Activated B cell treated with CpG ODN at 0.5 μM for 24 hours (primary cell): ENCODE results near the gene DRICH1. TPM values are rescaled to one million over a fixed set of nuclear protein-coding genes. Genes with fewer than 3 reads are reported as not detected.
A peak's percentile ranks its signal among the peaks of the same experiment; 100 is the strongest.
"Not testable (repeated sequence)": the region's sequence is repeated elsewhere in the genome, so short reads cannot be mapped to it uniquely, and the experiment has no call there.

Source experiments
- ATAC-seq: fragments of 200-7000 bp; cut with Tn5 transposase; one replicate; pipeline ENCODE4 v1.10.0; 2021; ENCODE audit warnings: low read depth, mild to moderate bottlenecking, moderate library complexity
- CTCF ChIA-PET: fragments of 350-600 bp; sonication (Branson Sonifier 250); formaldehyde crosslinking; loops from one replicate; lab custom pipeline; 2021; ENCODE audit warnings: antibody characterized with exemption; lab: Charles Lee
- POLR2A ChIA-PET: fragments of 350-600 bp; sonication (Branson Sonifier 250); formaldehyde crosslinking; loops from one replicate; lab custom pipeline; 2021; ENCODE audit warnings: antibody characterized with exemption; lab: Charles Lee
- DNase-seq: peaks from one replicate; pipeline ENCODE4 v3.0.0; 2022
- H3K27ac Mint-ChIP-seq: one replicate; pipeline ENCODE4 v1.8.0; 2020; ENCODE audit warnings: mixed read lengths
- H3K27me3 Mint-ChIP-seq: one replicate; pipeline ENCODE4 v1.8.0; 2021; ENCODE audit warnings: mixed read lengths
- H3K36me3 Mint-ChIP-seq: one replicate; pipeline ENCODE4 v1.8.0; 2021; ENCODE audit warnings: low read depth, mixed read lengths
- H3K4me1 Mint-ChIP-seq: one replicate; pipeline ENCODE4 v1.8.0; 2021; ENCODE audit warnings: mixed read lengths
- H3K4me3 Mint-ChIP-seq: one replicate; pipeline ENCODE4 v1.8.0; 2020; ENCODE audit warnings: mild to moderate bottlenecking, mixed read lengths
- H3K9me3 Mint-ChIP-seq: one replicate; pipeline ENCODE4 v1.8.0; 2020; ENCODE audit warnings: mixed read lengths
- intact Hi-C: fragments of 100-400 bp; cut with micrococcal nuclease; formaldehyde crosslinking; loops from one replicate; pipeline ENCODE4 v1.15.1; 2024
- total RNA-seq: library from RNA; stranded (reverse); gene quantifications from 2 replicates; pipeline ENCODE4 v1.2.3, GENCODE V29; 2022
- TF ChIP-seq, protein P1 (sequence below): fragments of 200-600 bp; IDR thresholded peaks from one replicate; pipeline ENCODE4 v1.8.0; 2022; ENCODE audit warnings: antibody characterized with exemption, mild to moderate bottlenecking

The DRICH1 gene
- total RNA-seq, 1 donor from 2014 or later = 1.5 TPM

DNA sequence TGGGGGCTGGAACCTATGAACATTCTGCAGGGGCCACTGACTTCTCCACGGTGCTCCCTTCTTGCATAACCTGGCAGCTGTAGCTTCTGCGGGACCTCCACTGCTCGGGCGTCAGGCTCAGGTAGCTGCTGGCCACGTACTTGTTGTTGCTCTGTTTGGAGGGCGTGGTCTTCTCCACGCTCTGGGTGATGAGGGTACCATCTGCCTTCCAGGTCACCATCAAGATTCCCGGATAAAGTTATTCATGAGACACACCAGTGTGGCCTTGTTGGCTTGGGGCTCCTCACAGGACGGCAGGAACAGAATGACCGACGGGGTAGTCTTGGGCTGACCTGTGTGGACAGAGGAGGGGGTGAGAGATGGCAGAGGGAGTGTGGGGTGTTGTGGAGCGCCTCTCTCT lies 6.5 kb upstream of the DRICH1 start:
- Mint-ChIP-seq H3K9me3 (no peaks in the 10 kb centered on the region), H3K4me1 (no peaks in the 10 kb centered on the region), H3K36me3 (peaks cover 10% of the 10 kb centered on the region), H3K4me3 (no peak overlapping the region), H3K27ac (no peak overlapping the region), H3K27me3 (no peaks in the 10 kb centered on the region)
- POLR2A ChIA-PET = no interaction called here
- ATAC-seq = no peak
- TF ChIP-seq, protein P1, sequence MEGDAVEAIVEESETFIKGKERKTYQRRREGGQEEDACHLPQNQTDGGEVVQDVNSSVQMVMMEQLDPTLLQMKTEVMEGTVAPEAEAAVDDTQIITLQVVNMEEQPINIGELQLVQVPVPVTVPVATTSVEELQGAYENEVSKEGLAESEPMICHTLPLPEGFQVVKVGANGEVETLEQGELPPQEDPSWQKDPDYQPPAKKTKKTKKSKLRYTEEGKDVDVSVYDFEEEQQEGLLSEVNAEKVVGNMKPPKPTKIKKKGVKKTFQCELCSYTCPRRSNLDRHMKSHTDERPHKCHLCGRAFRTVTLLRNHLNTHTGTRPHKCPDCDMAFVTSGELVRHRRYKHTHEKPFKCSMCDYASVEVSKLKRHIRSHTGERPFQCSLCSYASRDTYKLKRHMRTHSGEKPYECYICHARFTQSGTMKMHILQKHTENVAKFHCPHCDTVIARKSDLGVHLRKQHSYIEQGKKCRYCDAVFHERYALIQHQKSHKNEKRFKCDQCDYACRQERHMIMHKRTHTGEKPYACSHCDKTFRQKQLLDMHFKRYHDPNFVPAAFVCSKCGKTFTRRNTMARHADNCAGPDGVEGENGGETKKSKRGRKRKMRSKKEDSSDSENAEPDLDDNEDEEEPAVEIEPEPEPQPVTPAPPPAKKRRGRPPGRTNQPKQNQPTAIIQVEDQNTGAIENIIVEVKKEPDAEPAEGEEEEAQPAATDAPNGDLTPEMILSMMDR = no peak
- CTCF ChIA-PET = no interaction called here
- intact Hi-C loops = no loop called here
- no peak for DNase-seq

DNA sequence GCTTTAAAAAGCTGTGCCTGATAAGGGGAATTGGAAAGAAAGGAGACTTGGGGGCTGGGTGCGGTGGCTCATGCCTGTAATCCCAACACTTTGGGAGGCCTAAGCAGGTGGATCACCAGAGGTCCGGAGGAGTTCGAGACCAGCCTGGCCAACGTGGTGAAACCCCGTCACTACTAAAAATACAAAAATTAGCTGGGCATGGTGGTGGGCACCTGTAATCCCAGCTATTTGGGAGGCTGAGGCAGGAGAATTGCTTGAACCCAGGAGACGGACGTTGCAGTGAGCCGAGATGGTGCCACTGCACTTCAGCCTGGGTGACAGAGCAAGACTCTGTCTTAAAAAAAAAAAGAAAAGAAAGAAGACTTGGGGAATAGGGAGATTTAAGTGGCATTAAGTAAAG lies 3.2 kb upstream of the DRICH1 start:
- DNase-seq, H3K27me3 Mint-ChIP-seq, POLR2A ChIA-PET, H3K4me1 Mint-ChIP-seq, ATAC-seq, H3K9me3 Mint-ChIP-seq, CTCF ChIA-PET, H3K4me3 Mint-ChIP-seq, intact Hi-C loops, H3K36me3 Mint-ChIP-seq, H3K27ac Mint-ChIP-seq: not testable (repeated sequence)

DNA sequence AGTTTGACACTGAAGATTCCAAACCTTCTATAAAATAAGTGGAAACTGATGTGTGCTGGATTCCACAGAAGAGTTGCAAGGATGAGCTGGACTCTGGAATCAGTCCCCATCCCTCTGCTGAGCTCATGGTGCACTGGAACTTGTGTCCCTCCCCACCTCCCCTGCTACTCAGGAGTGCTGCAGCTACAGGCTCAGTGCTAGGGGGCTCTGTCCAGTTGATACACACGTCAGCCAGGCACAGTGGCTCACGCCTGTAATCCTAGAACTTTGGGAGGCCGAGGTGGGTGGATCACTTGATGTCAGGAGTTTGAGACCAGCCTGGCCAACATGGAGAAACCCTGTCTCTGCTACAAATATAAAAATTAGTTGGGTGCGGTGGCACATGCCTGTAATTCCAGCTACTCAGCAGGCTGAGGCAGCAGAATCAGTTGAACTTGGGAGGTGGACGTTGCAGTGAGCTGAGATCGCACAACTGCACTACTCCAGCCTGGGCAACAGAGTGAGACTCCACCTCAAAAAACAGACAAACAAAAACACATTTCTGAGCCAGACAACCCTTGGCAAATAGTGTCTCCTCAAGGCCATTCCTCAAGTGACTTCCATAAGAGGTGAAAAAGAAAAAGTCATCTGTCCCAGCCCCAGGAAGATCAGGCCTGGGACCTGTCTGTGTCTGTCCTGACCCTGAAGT lies 3.9 kb downstream of the DRICH1 start:
- DNase-seq, H3K4me1 Mint-ChIP-seq, H3K9me3 Mint-ChIP-seq, H3K27me3 Mint-ChIP-seq, H3K4me3 Mint-ChIP-seq, H3K36me3 Mint-ChIP-seq, ATAC-seq, H3K27ac Mint-ChIP-seq, POLR2A ChIA-PET: not testable (repeated sequence)
- CTCF ChIA-PET = interaction anchor here (1.2 to 1.6 kb wide), 2 partner anchors 221 to 223 kb away, joined by 4 to 7 read pairs; no protein-coding TSS in a partner anchor
- intact Hi-C loops = loop anchor here (5.0 to 10.0 kb wide), 2 partner anchors 137 to 219 kb away; partner anchors contain the start of genes C22orf15 and CHCHD10

DNA sequence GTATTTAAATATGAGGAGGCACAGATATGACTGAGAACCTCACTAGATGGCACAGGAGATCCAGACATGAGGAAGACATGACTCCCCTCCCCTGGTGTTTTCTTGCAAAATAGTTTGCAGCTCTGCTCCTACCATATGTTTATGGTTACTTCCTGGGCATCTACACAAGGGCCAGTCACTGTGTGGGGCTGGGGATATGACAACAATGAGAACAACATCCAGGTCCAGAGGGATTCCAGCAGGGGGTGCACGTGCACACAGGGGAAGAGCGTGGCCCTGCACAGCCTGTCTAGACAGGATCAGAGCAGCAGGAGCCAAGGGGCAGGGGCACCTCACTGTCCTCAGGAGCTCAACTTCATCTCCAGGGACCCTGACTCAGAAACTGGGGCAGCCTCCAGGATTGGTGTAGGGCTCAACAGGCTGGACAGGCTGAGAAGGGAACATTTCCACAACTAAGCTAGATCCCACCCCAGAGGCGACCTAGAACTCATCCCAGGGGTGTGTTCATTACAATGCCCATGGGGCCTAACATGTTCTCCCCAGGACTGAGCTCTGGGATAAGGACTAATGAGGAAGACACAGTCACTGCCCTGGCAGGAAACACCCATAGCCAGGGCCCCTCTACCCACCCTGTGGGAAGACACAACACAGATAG lies 4.6 kb downstream of the DRICH1 start:
- H3K9me3 Mint-ChIP-seq, H3K4me1 Mint-ChIP-seq, H3K27me3 Mint-ChIP-seq, H3K27ac Mint-ChIP-seq, H3K4me3 Mint-ChIP-seq, DNase-seq, POLR2A ChIA-PET, H3K36me3 Mint-ChIP-seq: not testable (repeated sequence)
- CTCF ChIA-PET = interaction anchor here (1.2 to 1.6 kb wide), 2 partner anchors 222 to 224 kb away, joined by 4 to 7 read pairs; no protein-coding TSS in a partner anchor
- peak; percentile 82 for ATAC-seq
- intact Hi-C loops = loop anchor here (5.0 to 10.0 kb wide), 2 partner anchors 137 to 220 kb away; partner anchors contain the start of genes C22orf15 and CHCHD10

DNA sequence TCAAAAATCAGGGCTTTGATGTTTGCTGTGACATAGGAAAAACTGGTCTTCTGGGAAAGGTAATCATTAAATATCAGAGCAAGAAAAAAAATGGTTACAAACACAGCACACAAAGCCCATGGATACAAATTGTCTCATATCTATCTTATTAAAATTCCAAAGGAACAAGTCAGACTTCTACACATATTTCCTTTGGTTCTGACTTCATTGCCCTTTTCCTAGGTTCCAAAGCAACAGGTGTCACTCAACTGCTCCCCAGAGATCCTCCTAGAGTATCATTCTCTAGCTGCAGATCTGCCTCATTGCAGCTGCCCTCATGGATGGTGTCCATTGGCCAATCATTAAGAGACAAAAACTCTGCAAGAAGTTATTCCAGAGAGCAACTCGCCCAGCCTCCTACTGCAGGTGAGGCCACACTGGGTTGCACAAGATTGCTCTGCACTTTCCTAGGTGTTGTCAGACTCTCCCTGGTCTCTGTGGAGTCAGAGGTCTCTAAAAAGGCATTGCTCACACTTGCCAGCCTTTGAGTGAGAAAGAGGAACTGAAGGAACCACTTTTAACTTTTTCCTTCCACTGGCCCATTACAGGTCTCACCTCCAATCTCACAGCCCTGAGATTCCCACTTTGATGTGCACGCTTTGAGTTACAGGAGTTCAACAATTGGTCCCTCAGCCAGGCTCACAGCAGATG lies 5.7 kb downstream of the DRICH1 start:
- no peak for DNase-seq
- CTCF ChIA-PET = no interaction called here
- no peaks in the 10 kb centered on the region for H3K27me3 Mint-ChIP-seq
- no peak for ATAC-seq
- H3K27ac Mint-ChIP-seq = no peak overlapping the region
- TF ChIP-seq, protein P1 = no peak
- H3K9me3 Mint-ChIP-seq = no peaks in the 10 kb centered on the region
- POLR2A ChIA-PET = no interaction called here
- H3K36me3 Mint-ChIP-seq = no peaks in the 10 kb centered on the region
- no peak overlapping the region for H3K4me3 Mint-ChIP-seq
- H3K4me1 Mint-ChIP-seq = peaks cover 3% of the 10 kb centered on the region
- intact Hi-C loops = loop anchor here (5.0 to 10.0 kb wide), 2 partner anchors 138 to 221 kb away; partner anchors contain the start of genes C22orf15 and CHCHD10

DNA sequence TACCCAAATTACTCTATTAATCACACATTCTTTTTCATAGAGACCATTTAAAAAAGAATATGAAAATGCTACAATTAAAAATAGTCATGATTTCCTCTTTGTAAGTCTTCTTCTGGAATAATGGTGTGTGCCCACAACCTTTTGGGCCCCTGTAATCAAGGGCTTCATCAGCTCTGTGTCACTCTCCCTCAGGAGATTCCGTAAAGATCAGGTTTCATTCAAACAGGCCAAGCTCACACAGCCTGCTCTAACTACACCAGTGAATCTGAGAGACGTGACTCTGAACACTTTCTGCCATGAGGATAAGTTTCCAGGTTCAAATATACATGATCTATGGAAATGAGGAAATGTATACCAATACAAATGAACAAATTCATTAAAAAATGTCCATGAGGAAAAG lies 9.5 kb downstream of the DRICH1 start:
- TF ChIP-seq, protein P1 = no peak
- DNase-seq = no peak
- intact Hi-C loops = loop anchor here (10.0 kb wide), 1 partner anchor 142 kb away; the partner anchor contains the start of genes C22orf15 and CHCHD10
- H3K27ac Mint-ChIP-seq = no peak overlapping the region
- CTCF ChIA-PET = no interaction called here
- ATAC-seq = no peak
- no peaks in the 10 kb centered on the region for H3K9me3 Mint-ChIP-seq
- H3K4me1 Mint-ChIP-seq = peaks cover 3% of the 10 kb centered on the region
- H3K36me3 Mint-ChIP-seq = no peaks in the 10 kb centered on the region
- POLR2A ChIA-PET = no interaction called here
- no peak overlapping the region for H3K4me3 Mint-ChIP-seq
- H3K27me3 Mint-ChIP-seq = no peaks in the 10 kb centered on the region

DNA sequence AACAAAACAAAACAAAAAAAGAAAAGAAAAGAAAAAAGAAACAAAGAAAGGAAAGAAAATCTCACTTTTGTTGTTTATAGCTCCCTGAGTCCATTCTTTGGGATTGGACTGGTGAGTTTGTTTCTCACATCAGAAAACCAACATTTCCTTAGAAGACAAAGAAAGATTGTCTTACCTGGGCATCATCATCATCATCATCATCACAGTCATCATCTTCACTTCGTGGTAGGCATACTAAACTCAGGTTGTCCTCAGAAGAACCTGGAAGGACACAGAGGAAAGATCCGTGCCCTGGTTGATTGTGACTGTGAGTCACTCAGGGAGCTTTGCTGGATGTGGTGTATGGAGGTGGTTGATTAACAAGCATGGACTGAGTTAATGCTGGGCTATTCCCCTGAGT lies 10.2 kb downstream of the DRICH1 start:
- H3K36me3 Mint-ChIP-seq, H3K4me1 Mint-ChIP-seq, H3K4me3 Mint-ChIP-seq, CTCF ChIA-PET, ATAC-seq, H3K27ac Mint-ChIP-seq, H3K9me3 Mint-ChIP-seq, H3K27me3 Mint-ChIP-seq, POLR2A ChIA-PET, DNase-seq: not testable (repeated sequence)
- intact Hi-C loops = loop anchor here (10.0 kb wide), 1 partner anchor 143 kb away; the partner anchor contains the start of genes C22orf15 and CHCHD10
